Measurements from ENCODE around the gene PATJ.

The PATJ gene

DNA sequence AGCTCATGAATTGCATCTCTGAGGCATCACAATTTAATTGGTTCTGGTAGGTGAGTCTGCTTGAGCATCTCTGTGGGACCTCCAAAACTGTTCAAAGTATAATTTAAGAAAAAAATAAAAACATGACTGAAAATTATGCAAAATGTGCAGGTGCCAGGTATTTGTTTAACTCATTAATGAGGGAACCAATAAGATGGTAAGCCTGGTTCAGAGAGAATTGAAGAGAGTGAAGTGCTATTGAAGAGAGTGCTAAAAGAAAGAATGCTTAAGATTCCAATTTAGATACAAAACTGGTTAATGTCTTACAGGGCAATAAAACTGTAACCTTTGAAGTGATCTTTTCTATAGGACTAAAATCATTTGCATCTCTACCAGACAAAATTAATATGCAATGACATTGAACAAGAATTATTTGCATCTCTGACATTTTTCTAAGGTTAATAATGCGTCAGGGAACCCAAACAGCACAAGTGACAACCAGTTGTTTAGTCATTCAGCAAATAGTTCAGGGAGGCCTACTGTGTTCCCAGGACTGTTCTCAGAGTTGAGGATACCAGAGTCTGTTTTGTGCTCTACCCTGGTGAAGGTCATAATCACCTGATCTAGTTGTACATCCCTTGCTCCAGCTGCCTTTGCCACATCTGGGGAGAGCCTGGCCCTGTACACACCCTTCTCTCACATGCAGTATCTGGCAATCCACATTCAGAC, 183.5 kb downstream of the PATJ start:
- WGBS (ENCODE audit: extremely low coverage, insufficient coverage, insufficient read length): no CpG with 5 or more reads among the region's 1 CpG
- H4K8ac ChIP-seq (ENCODE audit: low read depth, low read length): no peak overlapping the region
- H2AFZ ChIP-seq (ENCODE audit: insufficient read depth, low read length, poor library complexity): no peak overlapping the region

DNA sequence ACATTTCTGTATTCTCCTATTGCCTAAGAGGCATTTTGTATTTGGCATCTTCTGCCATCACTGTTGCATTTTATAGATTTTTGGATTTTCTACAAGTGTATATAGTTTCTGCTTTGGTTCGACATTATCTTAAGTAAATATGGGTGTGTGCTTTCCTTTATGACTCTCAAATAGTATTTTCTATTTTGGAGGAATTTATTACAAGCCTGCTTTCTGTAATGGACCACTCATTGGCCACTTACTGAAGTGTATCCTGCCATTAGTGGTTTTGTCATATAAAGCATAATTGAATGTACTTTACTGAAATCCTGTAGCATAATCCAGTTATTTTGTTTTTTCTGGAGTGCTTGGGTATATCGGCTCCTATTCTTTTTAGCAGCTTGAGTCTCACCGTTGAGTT, 184.3 kb downstream of the PATJ start:
- Histone ChIP-seq H2BK5ac (ENCODE audit: low read depth, low read length, poor library complexity) (no peak overlapping the region), H2BK12ac (ENCODE audit: low read length) (no peak overlapping the region), H3K4ac (ENCODE audit: low read depth, low read length) (no peak overlapping the region), H2AK5ac (ENCODE audit: low read length) (no peak overlapping the region), H3K18ac (ENCODE audit: low read length) (no peak overlapping the region), H2BK120ac (ENCODE audit: insufficient read depth, low read length, poor library complexity) (no peak overlapping the region), H3K9me3 (ENCODE audit: insufficient read depth, low read depth, low read length) (no peaks in the 10 kb centered on the region), H4K12ac (ENCODE audit: low read depth, low read length) (no peak overlapping the region), H3K79me2 (ENCODE audit: control insufficient read depth, insufficient read depth, low read length, poor library complexity) (no peaks in the 10 kb centered on the region), H3K4me1 (ENCODE audit: control insufficient read depth in 1 of 2, insufficient read depth in 2 of 2, low read length in 2 of 2) (no peaks in the 10 kb centered on the region), H3K23ac (ENCODE audit: low read length) (no peak overlapping the region), H3K36me3 (ENCODE audit: control insufficient read depth in 1 of 2, insufficient read depth in 2 of 2, low read length in 2 of 2) (peaks cover 0 to 5% of the 10 kb centered on the region in 2 experiments), H4K91ac (ENCODE audit: low read depth, low read length) (no peak overlapping the region), H3K79me1 (ENCODE audit: low read length) (no peaks in the 10 kb centered on the region), H3K4me3 (ENCODE audit: low read depth, low read length) (no peak overlapping the region), H2AFZ (ENCODE audit: insufficient read depth, low read length, poor library complexity) (no peak overlapping the region), H4K8ac (ENCODE audit: low read depth, low read length) (no peak overlapping the region), H3K27ac (ENCODE audit: low read depth, low read length) (no peak overlapping the region), H3K14ac (ENCODE audit: low read length) (no peak overlapping the region), H3K4me2 (ENCODE audit: low read length) (no peak overlapping the region), H3K9ac (ENCODE audit: low read length) (no peak overlapping the region), H3K27me3 (ENCODE audit: insufficient read depth, low read length) (no peaks in the 10 kb centered on the region)
- DNase-seq: no peak
- no CpG with 5 or more reads among the region's 3 CpGs for WGBS (ENCODE audit: extremely low coverage, insufficient coverage, insufficient read length)

More for the DNA sequence above, 183.5 kb downstream of the PATJ start:
- no peak overlapping the region for H3K18ac ChIP-seq (ENCODE audit: low read length)
- no peak overlapping the region for H3K14ac ChIP-seq (ENCODE audit: low read length)
- no peak overlapping the region for H2BK12ac ChIP-seq (ENCODE audit: low read length)
- H2BK5ac ChIP-seq (ENCODE audit: low read depth, low read length, poor library complexity): no peak overlapping the region
- H3K36me3 ChIP-seq (ENCODE audit: control insufficient read depth in 1 of 2, insufficient read depth in 2 of 2, low read length in 2 of 2): peaks cover under 1 to 2% of the 10 kb centered on the region in 2 experiments
- H2AK5ac ChIP-seq (ENCODE audit: low read length): no peak overlapping the region
- H3K4me1 ChIP-seq (ENCODE audit: control insufficient read depth in 1 of 2, insufficient read depth in 2 of 2, low read length in 2 of 2): no peaks in the 10 kb centered on the region
- DNase-seq: peak in 1 of 2 donors; percentile 9
- H3K27me3 ChIP-seq (ENCODE audit: insufficient read depth, low read length): no peaks in the 10 kb centered on the region
- H3K9ac ChIP-seq (ENCODE audit: low read length): no peak overlapping the region
- H3K79me2 ChIP-seq (ENCODE audit: control insufficient read depth, insufficient read depth, low read length, poor library complexity): no peaks in the 10 kb centered on the region
- no peaks in the 10 kb centered on the region for H3K9me3 ChIP-seq (ENCODE audit: insufficient read depth, low read depth, low read length)
- no peak overlapping the region for H4K12ac ChIP-seq (ENCODE audit: low read depth, low read length)
- no peak overlapping the region for H3K27ac ChIP-seq (ENCODE audit: low read depth, low read length)
- no peak overlapping the region for H3K4me2 ChIP-seq (ENCODE audit: low read length)
- no peak overlapping the region for H3K4me3 ChIP-seq (ENCODE audit: low read depth, low read length)
- H3K4ac ChIP-seq (ENCODE audit: low read depth, low read length): no peak overlapping the region
- H2BK120ac ChIP-seq (ENCODE audit: insufficient read depth, low read length, poor library complexity): no peak overlapping the region
- no peak overlapping the region for H3K23ac ChIP-seq (ENCODE audit: low read length)
- no peaks in the 10 kb centered on the region for H3K79me1 ChIP-seq (ENCODE audit: low read length)
- H4K91ac ChIP-seq (ENCODE audit: low read depth, low read length): no peak overlapping the region

DNA sequence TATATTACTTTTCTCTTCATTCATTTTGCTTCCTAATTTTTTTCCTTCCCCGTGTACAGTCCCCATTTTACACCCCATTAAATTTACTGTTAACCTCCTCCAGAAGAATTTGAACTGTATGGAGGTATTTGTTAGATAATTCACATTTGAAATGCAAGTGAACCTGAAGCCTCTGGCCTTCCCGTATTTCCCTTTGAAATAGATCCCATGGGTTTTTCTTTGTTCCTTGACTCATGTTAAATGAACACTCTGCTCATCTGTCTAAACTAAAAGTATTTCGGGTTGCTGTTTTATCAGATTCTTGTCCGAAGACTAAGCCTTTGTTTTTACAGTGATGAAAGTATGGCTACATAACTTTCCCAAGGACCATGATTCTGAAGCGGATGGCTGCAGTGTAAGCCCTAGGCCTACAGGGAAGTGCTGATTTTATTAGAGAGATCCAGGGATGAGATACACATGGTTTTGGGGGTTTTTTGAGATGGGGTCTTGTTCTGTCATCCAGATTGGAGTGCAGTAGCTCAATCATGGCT, 187.9 kb downstream of the PATJ start:
- Histone ChIP-seq H3K79me2 (ENCODE audit: control insufficient read depth, insufficient read depth, low read length, poor library complexity) (no peaks in the 10 kb centered on the region), H4K12ac (ENCODE audit: low read depth, low read length) (no peak overlapping the region), H3K36me3 (ENCODE audit: control insufficient read depth in 1 of 2, insufficient read depth in 2 of 2, low read length in 2 of 2) (peaks cover 0 to 3% of the 10 kb centered on the region in 2 experiments), H3K4ac (ENCODE audit: low read depth, low read length) (no peak overlapping the region), H2BK5ac (ENCODE audit: low read depth, low read length, poor library complexity) (no peak overlapping the region), H2BK120ac (ENCODE audit: insufficient read depth, low read length, poor library complexity) (no peak overlapping the region), H3K4me2 (ENCODE audit: low read length) (no peak overlapping the region), H3K79me1 (ENCODE audit: low read length) (no peaks in the 10 kb centered on the region), H3K27me3 (ENCODE audit: insufficient read depth, low read length) (no peaks in the 10 kb centered on the region), H3K4me3 (ENCODE audit: low read depth, low read length) (no peak overlapping the region), H2AFZ (ENCODE audit: insufficient read depth, low read length, poor library complexity) (no peak overlapping the region), H4K91ac (ENCODE audit: low read depth, low read length) (no peak overlapping the region), H3K14ac (ENCODE audit: low read length) (no peak overlapping the region), H2BK12ac (ENCODE audit: low read length) (no peak overlapping the region), H3K18ac (ENCODE audit: low read length) (no peak overlapping the region), H3K4me1 (ENCODE audit: control insufficient read depth in 1 of 2, insufficient read depth in 2 of 2, low read length in 2 of 2) (peaks cover 0 to 2% of the 10 kb centered on the region in 2 experiments), H2AK5ac (ENCODE audit: low read length) (no peak overlapping the region), H3K9me3 (ENCODE audit: insufficient read depth, low read depth, low read length) (no peaks in the 10 kb centered on the region), H3K23ac (ENCODE audit: low read length) (no peak overlapping the region), H3K27ac (ENCODE audit: low read depth, low read length) (no peak overlapping the region), H3K9ac (ENCODE audit: low read length) (no peak overlapping the region), H4K8ac (ENCODE audit: low read depth, low read length) (no peak overlapping the region)
- WGBS (ENCODE audit: extremely low coverage, insufficient coverage, insufficient read length): no CpG with 5 or more reads among the region's 5 CpGs
- DNase-seq: no peak

DNA sequence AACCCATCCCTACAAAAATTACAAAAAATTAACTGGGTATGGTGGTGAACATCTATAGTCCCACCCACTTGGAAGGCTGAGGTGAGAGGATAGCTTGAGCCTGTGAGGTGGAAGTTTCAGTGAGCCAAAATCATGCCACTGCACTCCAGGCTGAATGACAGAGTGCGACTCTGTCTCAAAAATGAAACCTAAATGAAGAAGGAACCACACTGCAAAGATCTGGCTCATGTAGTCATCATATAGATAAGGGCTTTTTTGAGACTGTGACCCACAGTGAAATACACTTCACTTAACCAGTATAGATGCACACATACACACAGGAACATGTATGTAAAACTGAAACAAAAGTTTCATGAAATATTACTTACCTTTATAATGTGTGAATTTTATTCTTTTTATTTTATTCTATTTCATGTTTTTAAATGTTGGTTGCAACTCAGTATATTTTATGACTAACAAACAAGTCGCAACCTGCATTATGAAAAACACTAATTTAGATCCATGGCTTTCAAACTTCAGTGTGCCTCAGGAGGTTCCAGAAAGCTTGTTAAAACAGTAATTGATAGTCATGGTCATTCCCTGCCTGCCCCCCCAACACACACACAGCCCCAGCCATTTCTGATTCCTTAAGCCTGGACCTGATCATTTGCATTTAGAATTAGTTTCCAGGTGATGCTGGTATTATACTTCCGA, 189.5 kb downstream of the PATJ start:
- H3K4me2 ChIP-seq (ENCODE audit: low read length): no peak overlapping the region
- no peak overlapping the region for H4K91ac ChIP-seq (ENCODE audit: low read depth, low read length)
- H3K18ac ChIP-seq (ENCODE audit: low read length): no peak overlapping the region
- H3K27me3 ChIP-seq (ENCODE audit: insufficient read depth, low read length): no peaks in the 10 kb centered on the region
- H4K8ac ChIP-seq (ENCODE audit: low read depth, low read length): no peak overlapping the region
- no peak overlapping the region for H2BK120ac ChIP-seq (ENCODE audit: insufficient read depth, low read length, poor library complexity)
- no peak overlapping the region for H3K9ac ChIP-seq (ENCODE audit: low read length)
- no peak for DNase-seq
- H3K4me3 ChIP-seq (ENCODE audit: low read depth, low read length): no peak overlapping the region
- H2BK5ac ChIP-seq (ENCODE audit: low read depth, low read length, poor library complexity): no peak overlapping the region
- no CpG with 5 or more reads among the region's 3 CpGs for WGBS (ENCODE audit: extremely low coverage, insufficient coverage, insufficient read length)
- H2AK5ac ChIP-seq (ENCODE audit: low read length): no peak overlapping the region
- H2AFZ ChIP-seq (ENCODE audit: insufficient read depth, low read length, poor library complexity): no peak overlapping the region
- peaks cover 2 to 3% of the 10 kb centered on the region in 2 experiments for H3K36me3 ChIP-seq (ENCODE audit: control insufficient read depth in 1 of 2, insufficient read depth in 2 of 2, low read length in 2 of 2)
- H3K79me1 ChIP-seq (ENCODE audit: low read length): no peaks in the 10 kb centered on the region
- no peak overlapping the region for H3K23ac ChIP-seq (ENCODE audit: low read length)
- H2BK12ac ChIP-seq (ENCODE audit: low read length): no peak overlapping the region
- no peak overlapping the region for H3K4ac ChIP-seq (ENCODE audit: low read depth, low read length)
- no peak overlapping the region for H3K14ac ChIP-seq (ENCODE audit: low read length)
- H3K27ac ChIP-seq (ENCODE audit: low read depth, low read length): no peak overlapping the region
- H4K12ac ChIP-seq (ENCODE audit: low read depth, low read length): no peak overlapping the region
- H3K9me3 ChIP-seq (ENCODE audit: insufficient read depth, low read depth, low read length): no peaks in the 10 kb centered on the region
- H3K79me2 ChIP-seq (ENCODE audit: control insufficient read depth, insufficient read depth, low read length, poor library complexity): no peaks in the 10 kb centered on the region
- peaks cover 0 to 2% of the 10 kb centered on the region in 2 experiments for H3K4me1 ChIP-seq (ENCODE audit: control insufficient read depth in 1 of 2, insufficient read depth in 2 of 2, low read length in 2 of 2)

Measured in trophoblast cell (in vitro differentiated cells and primary cell).